ENCODE data around the gene HSBP1L1.

- TF ChIP-seq CTCF (IDR thresholded peaks at IDR 0.05; ENCODE audit: low read depth, low read length) (peak; percentile 1), MAX (IDR thresholded peaks at IDR 0.05; ENCODE audit: low read depth, low read length) (no peak), POLR2A (IDR thresholded peaks at IDR 0.05; ENCODE audit: extremely low read depth, insufficient read length) (no peak)
Measured at GRCh38 chr18:79945118-79946042, 19.1 kb upstream of the HSBP1L1 start.

Measured in NB4 (cell line).